ENCODE results near the gene CYLD.

GRCh38 chr16:50739031-50739430 lies 2.9 kb upstream of the CYLD start:
- TF ChIP-seq, protein P1, sequence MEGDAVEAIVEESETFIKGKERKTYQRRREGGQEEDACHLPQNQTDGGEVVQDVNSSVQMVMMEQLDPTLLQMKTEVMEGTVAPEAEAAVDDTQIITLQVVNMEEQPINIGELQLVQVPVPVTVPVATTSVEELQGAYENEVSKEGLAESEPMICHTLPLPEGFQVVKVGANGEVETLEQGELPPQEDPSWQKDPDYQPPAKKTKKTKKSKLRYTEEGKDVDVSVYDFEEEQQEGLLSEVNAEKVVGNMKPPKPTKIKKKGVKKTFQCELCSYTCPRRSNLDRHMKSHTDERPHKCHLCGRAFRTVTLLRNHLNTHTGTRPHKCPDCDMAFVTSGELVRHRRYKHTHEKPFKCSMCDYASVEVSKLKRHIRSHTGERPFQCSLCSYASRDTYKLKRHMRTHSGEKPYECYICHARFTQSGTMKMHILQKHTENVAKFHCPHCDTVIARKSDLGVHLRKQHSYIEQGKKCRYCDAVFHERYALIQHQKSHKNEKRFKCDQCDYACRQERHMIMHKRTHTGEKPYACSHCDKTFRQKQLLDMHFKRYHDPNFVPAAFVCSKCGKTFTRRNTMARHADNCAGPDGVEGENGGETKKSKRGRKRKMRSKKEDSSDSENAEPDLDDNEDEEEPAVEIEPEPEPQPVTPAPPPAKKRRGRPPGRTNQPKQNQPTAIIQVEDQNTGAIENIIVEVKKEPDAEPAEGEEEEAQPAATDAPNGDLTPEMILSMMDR (conservative IDR thresholded peaks at IDR 0.05; ENCODE audit: low read depth, low read length), result no peak
- no peak for TF ChIP-seq BHLHE40 (IDR thresholded peaks at IDR 0.05; ENCODE audit: low read depth, low read length)
- TF ChIP-seq POLR2A (IDR thresholded peaks at IDR 0.05; ENCODE audit: low read depth, low read length), result no peak
- TF ChIP-seq RFX5 (IDR thresholded peaks at IDR 0.05; ENCODE audit: low read depth, low read length), result no peak
- TF ChIP-seq FOS (IDR thresholded peaks at IDR 0.05; ENCODE audit: low read depth, low read length), result no peak
- no peak for TF ChIP-seq NFE2L2 (IDR thresholded peaks at IDR 0.05; ENCODE audit: low read depth, low read length)
- no peak for TF ChIP-seq SMC3 (IDR thresholded peaks at IDR 0.05; ENCODE audit: low read depth, low read length)
- no peak for TF ChIP-seq MAFK (IDR thresholded peaks at IDR 0.05; ENCODE audit: low read depth, low read length)
- TF ChIP-seq RAD21 (IDR thresholded peaks at IDR 0.05; ENCODE audit: low read length), result no peak
- no peak for TF ChIP-seq MAZ (IDR thresholded peaks at IDR 0.05; ENCODE audit: borderline replicate concordance, low read depth, low read length)
- TF ChIP-seq USF2 (IDR thresholded peaks at IDR 0.05; ENCODE audit: low read depth, low read length), result no peak
- no peak for TF ChIP-seq MXI1 (IDR thresholded peaks at IDR 0.05; ENCODE audit: borderline replicate concordance, low read depth, low read length)
- TF ChIP-seq CEBPB (IDR thresholded peaks at IDR 0.05; ENCODE audit: low read depth, low read length), result no peak
- TF ChIP-seq CHD1 (IDR thresholded peaks at IDR 0.05; ENCODE audit: low read depth, low read length), result no peak

All from IMR-90 (cell line).